GM12878 (cell line): Measurements from ENCODE around the gene ZCCHC24.

Source experiments
- BRCA1 ChIP-seq: IDR thresholded peaks from 2 replicates; pipeline ENCODE4 v1.6.1; 2011; ENCODE audit warnings: low read depth, low read length, improper control_type of control experiment
- TF ChIP-seq, protein P1 (sequence below): fragments of 450-650 bp; IDR thresholded peaks from 2 replicates; pipeline ENCODE4 v1.6.1; 2014; ENCODE audit warnings: mild to moderate bottlenecking

DNA sequence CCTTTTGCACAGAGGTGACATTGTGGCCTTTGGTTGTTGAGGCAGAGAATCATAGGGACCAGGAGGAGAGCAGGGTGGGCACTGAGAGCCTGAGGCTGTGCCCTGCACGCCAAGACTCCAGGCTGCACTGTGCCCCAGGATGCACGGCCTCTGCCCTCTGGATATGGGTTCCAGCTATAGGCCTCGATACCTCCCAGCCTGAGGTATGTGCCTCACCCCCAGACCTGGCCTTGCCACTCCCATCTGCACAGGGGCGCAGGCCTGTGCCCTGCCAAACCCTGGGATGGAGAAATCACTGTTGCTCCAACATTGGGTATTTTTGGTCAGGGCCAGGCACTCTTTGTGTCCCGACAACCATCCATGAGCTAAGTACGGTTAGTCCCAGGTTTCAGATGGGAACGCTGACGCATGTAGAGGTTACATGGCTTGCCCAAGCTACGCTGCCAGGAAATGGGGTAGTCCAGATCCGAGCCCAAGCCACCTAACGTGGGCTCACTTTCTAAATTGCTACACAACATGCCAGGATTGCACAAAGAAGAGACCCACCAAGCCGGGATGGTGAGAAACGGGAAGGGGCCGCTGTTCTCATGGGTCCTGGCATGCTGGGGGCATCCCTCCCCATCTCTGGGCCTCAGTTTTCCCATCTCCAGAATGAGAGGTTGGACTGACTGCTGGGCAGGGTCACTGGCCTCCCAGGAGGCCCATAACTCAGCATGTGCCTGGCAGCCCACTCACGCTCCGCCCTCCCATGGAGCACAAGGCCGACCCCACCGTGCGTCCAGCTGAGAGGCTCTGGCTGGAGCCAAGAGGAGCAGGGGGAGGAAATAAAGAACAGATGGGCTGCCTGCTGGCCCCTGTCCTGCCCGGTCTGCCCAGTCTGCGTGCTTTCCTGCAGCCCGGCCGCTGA is 44.2 kb downstream of the ZCCHC24 start:
- TF ChIP-seq, protein P1, sequence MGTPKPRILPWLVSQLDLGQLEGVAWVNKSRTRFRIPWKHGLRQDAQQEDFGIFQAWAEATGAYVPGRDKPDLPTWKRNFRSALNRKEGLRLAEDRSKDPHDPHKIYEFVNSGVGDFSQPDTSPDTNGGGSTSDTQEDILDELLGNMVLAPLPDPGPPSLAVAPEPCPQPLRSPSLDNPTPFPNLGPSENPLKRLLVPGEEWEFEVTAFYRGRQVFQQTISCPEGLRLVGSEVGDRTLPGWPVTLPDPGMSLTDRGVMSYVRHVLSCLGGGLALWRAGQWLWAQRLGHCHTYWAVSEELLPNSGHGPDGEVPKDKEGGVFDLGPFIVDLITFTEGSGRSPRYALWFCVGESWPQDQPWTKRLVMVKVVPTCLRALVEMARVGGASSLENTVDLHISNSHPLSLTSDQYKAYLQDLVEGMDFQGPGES, result no peak
- no peak for TF ChIP-seq BRCA1
